ENCODE data around the gene TNFSF8.

The TNFSF8 gene

GRCh38 chr9:114902786-114903524 is 27.4 kb downstream of the TNFSF8 start:
- no peak for DNase-seq

GRCh38 chr9:114900942-114901802 is 29.2 kb downstream of the TNFSF8 start:
- no peak for DNase-seq

DNA sequence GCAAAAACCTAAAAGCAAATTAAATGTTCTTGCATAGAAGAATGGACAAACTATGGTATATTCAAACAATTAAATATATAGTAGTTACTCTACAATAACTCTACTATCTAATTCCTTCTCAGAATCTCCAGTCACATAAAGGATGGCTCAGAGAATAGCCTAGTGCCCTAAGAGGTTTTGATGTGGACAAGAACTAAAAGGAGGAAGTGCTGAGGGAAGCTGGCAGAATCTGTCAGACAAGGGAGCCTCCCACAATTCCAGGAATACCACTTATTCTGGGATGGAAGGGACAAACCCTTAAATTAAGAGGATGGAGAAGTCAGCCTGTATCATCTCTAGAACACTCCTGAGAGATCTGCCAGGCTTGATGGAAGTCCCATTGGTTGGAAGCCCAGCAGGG is 30.4 kb downstream of the TNFSF8 start:
- DNase-seq, result peak; percentile 37

DNA sequence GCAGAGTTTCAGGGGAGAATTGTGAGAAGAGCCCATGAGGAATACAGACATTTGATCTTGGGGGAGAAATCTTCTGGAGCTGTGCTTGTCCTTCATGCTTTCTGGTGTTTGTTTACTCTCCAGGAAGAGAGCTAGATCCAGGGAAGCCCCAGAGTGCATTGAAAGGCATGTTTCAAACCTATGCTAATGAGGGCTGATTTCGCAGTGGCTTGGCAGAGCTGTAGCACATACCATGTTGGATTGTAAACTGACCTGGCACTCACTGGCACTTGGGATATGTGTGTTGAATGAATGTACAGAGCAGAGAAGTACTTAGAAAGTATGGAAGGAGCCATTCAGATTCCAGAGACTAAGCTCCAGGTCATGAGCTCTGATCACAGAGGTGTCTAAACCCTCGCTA is 30.9 kb downstream of the TNFSF8 start:
- no peak for DNase-seq

GRCh38 chr9:114898741-114899140 is 31.6 kb downstream of the TNFSF8 start:
- peak; percentile 65 for DNase-seq

DNA sequence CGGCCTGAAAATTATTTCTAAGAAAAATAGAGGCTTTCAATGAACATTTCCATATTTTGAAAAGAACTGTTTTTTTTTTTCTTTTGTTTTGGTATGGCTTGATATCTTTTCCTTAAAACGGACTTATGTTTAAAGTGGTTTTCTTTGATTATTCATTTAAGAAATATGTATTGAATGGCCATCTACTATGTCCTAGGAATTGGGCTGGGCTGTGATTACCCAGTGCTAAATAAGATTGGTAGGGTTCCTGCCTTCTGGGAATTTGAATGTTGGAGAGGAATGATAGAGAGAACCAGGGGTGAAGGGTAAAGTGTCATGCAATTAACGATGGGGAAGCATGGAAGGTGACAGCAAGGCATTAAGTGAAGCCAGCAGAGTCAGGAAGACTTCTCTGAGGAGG is 33.2 kb downstream of the TNFSF8 start:
- DNase-seq, result no peak

DNA sequence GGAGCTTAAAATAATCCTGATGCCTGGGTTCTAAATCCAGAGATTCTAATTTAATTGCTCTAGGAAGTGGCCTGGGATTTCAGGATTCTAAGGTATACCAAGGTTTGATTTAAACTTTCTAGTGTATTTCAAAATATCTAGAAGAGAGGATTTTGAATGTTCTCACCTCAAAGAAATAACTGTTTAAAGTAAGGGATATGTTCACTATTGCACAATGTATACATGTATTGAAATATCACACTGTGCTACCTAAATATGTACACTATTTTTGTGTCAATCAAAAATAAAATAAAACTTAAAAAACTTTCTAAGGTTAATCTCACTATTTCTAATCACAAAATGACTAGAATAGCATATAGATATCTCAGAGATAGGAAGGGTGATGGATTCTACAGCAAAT is 34.0 kb downstream of the TNFSF8 start:
- no peak for DNase-seq

- DNase-seq, result peak; percentile 47
Observed at GRCh38 chr9:114895521-114895991, 34.8 kb downstream of the TNFSF8 start.

- DNase-seq, result peak; percentile 94
Observed at GRCh38 chr9:114894609-114895433, 35.6 kb downstream of the TNFSF8 start.

DNA sequence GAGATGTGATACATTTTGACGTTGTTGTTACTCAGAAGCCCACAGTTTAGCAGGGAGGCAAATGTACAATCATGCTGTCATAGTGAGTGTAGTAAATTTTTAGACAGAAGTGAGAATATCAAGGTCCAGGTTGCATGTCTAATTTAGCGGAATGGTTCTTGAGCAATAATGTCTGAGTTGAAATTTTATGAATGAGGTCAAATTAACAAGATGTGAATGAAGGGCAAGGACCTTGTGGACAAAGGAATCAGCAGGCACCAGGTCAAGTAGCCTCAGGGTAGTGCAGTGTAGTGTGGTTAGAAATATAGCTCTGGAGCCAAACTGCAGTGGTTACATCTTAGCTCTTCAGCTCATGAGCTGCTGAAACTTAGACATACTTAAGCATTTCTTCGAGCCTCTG is 36.2 kb downstream of the TNFSF8 start:
- DNase-seq, result peak; percentile 26

- DNase-seq, result peak; percentile 83
Observed at GRCh38 chr9:114893221-114894010, 37.0 kb downstream of the TNFSF8 start.

- no peak for DNase-seq
Observed at GRCh38 chr9:114889802-114890224, 40.6 kb downstream of the TNFSF8 start.

DNA sequence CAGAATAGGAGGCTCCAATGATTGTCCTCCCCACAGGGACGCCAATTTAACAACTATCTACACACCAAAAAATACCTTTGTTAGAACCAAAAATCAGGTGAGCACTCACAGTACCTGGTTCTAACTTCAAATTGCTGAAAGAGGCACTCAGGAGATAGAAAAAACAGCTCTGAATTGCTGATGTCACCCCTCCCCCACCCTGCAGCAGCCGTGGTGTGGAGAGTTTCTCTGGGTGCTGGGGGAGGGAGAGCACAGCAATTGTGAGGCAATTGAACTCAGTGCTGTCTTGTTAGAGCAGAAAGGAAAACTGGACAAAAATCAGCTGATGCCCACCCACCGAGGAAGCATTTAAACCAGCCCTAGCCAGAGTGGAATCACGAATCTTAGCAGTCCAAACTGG is 41.8 kb downstream of the TNFSF8 start:
- DNase-seq, result no peak

DNA sequence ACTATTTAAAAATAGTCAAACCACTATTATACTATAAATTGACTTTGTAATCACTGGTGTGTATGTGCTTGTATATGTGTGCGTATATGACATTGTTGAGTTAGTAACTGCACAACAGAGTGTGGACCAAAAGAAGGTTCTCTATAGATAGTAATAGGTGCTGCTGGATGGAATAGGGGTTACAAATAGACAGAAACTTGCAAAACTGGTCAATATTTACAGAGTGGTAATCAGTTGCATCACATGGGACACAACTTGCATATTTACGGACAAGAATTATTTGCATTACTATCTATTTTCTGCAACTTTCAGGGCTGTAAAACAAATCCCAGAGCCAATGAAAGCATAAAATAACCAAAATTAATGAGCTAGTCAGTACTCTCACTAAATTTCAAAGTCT is 42.4 kb downstream of the TNFSF8 start:
- DNase-seq, result no peak

GRCh38 chr9:114884787-114885452 is 45.5 kb downstream of the TNFSF8 start:
- no peak for DNase-seq

GRCh38 chr9:114883709-114884108 is 46.7 kb downstream of the TNFSF8 start:
- peak; percentile 90 for DNase-seq

- DNase-seq, result peak; percentile 74
Observed at GRCh38 chr9:114880291-114880745, 50.1 kb downstream of the TNFSF8 start.

DNA sequence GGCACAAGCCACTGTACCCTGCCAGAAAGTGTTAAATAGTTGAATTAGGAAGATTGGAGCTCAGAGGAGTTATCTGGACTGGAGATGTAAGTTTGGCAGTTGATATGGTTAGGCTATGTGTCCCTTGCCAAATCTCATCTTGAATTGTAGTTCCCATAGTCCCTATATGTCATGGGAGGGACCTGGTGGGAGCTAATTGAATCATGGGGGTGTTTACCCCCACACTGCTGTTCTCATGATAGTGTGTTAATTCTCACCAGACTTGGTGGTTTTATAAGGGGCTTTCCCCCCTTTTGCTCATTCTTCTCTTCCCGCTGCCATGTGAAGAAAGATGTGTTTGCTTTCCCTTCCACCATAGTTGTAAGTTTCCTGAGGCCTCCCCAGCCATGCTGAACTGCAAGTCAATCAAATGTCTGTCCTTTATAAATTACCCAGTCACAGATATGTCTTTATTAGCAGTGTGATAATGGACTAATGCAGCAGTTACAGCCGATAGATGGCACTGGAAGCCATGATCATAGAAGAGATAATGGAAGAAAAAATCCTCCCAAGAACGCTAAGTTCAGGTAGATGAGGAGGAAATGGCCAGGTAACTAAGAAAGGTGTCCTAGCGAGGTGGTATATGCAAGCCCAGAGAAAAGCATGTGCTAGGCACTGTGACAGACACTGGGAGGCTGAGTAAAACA is 51.4 kb downstream of the TNFSF8 start:
- no peak for DNase-seq

DNA sequence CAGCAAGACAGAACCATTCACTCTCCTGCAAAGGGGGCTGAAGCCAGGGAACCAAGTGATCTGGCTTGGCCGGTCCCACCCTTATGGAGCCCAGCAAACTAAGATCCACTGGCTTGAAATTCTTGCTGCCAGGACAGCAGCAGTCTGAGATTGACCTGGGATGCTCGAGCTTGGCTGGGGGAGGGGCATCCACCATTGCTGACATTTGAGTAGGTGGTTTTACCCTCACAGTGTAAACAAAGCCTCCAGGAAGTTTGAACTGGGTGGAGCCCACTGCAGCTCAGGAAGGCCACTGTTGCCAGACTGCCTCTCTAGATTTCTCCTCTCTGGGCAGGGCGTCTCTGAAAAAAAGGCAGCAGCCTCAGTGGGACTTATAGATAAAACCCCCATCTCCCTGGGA is 60.5 kb downstream of the TNFSF8 start:
- DNase-seq, result no peak

- no peak for DNase-seq
Observed at GRCh38 chr9:114869378-114869777, 61.0 kb downstream of the TNFSF8 start.

- DNase-seq, result no peak
Observed at GRCh38 chr9:114867327-114867726, 63.1 kb downstream of the TNFSF8 start.
